Stimulated activated CD8-positive, alpha-beta memory T cell treated with anti-CD3 and anti-CD28 coated beads, Interleukin-7, amount 100 ng/mL, for 4 hours (primary cell): ENCODE measurements around the gene SLC5A4.
"Not testable (repeated sequence)": the region's sequence is repeated elsewhere in the genome, so short reads cannot be mapped to it uniquely, and the experiment has no call there.

ENCODE experiments used
- DNase-seq, 2 donors: peaks; one replicate each; pipeline ENCODE4 v3.0.0-alpha.2; 2020; ENCODE audit warnings: low read depth in 2 of 2

SLC5A4 gene

GRCh38 chr22:32255217-32255616, at the start of gene SLC5A4:
Gene SLC5A4 (minus strand): TSS chr22:32255347. CDS start chr22:32255329, 18 bp downstream.
- DNase-seq, result no peak

GRCh38 chr22:32293921-32294320, 38.8 kb upstream of the SLC5A4 start:
- DNase-seq, result not testable (repeated sequence)

GRCh38 chr22:32286290-32286840, 31.2 kb upstream of the SLC5A4 start:
- no peak for DNase-seq

GRCh38 chr22:32281072-32281471, 25.9 kb upstream of the SLC5A4 start:
- no peak for DNase-seq

GRCh38 chr22:32275353-32275752, 20.2 kb upstream of the SLC5A4 start:
- DNase-seq, result not testable (repeated sequence)

GRCh38 chr22:32271389-32271788, 16.2 kb upstream of the SLC5A4 start:
- DNase-seq, result no peak

- DNase-seq, result no peak
Observed at GRCh38 chr22:32270641-32271369, 15.7 kb upstream of the SLC5A4 start.

GRCh38 chr22:32269316-32269715, 14.2 kb upstream of the SLC5A4 start:
- no peak for DNase-seq

GRCh38 chr22:32267011-32267410, 11.9 kb upstream of the SLC5A4 start:
- no peak for DNase-seq

- DNase-seq, result peak; percentile 39 to 57
Observed at GRCh38 chr22:32265882-32266767, 11.0 kb upstream of the SLC5A4 start.

- not testable (repeated sequence) for DNase-seq
Observed at GRCh38 chr22:32263678-32264077, 8.5 kb upstream of the SLC5A4 start.

GRCh38 chr22:32261306-32261705, 6.2 kb upstream of the SLC5A4 start:
- no peak for DNase-seq

GRCh38 chr22:32258791-32259190, 3.6 kb upstream of the SLC5A4 start:
- no peak for DNase-seq

- no peak for DNase-seq
Observed at GRCh38 chr22:32255726-32256125, 579 bp upstream of the SLC5A4 start.

GRCh38 chr22:32249231-32249630, 5.9 kb downstream of the SLC5A4 start:
- no peak for DNase-seq

GRCh38 chr22:32248276-32248675, 6.9 kb downstream of the SLC5A4 start:
- no peak for DNase-seq

GRCh38 chr22:32246166-32246565, 9.0 kb downstream of the SLC5A4 start:
- no peak for DNase-seq

GRCh38 chr22:32245042-32245441, 10.1 kb downstream of the SLC5A4 start:
- DNase-seq, result no peak

GRCh38 chr22:32244547-32244946, 10.6 kb downstream of the SLC5A4 start:
- DNase-seq, result no peak

- no peak for DNase-seq
Observed at GRCh38 chr22:32240461-32240860, 14.7 kb downstream of the SLC5A4 start.

GRCh38 chr22:32237906-32238305, 17.2 kb downstream of the SLC5A4 start:
- no peak for DNase-seq

GRCh38 chr22:32236970-32237369, 18.2 kb downstream of the SLC5A4 start:
- DNase-seq, result no peak

GRCh38 chr22:32233091-32233490, 22.1 kb downstream of the SLC5A4 start:
- DNase-seq, result no peak
